ENCODE data around the gene GAS5. TPM values are rescaled to one million over a fixed set of nuclear protein-coding genes. Genes with fewer than 3 reads are reported as not detected.
"Not testable (repeated sequence)": the region's sequence is repeated elsewhere in the genome, so short reads cannot be mapped to it uniquely, and the experiment has no call there.

Gene GAS5
- polyA plus RNA-seq, 3 donors from 2014 or later = 88.2 to 158 (median 153) TPM

GRCh38 chr1:173865468-173866164, 2.2 kb downstream of the GAS5 start:
- H3K9me3 Mint-ChIP-seq = no peaks in the 10 kb centered on the region
- peaks cover 7 to 20% (median 8%) of the 10 kb centered on the region in 3 donors for H3K27me3 Mint-ChIP-seq (ENCODE audit: low read depth in 3 of 3)
- peak overlapping the region; percentile 45 to 97 (median 94) for H3K4me3 Mint-ChIP-seq
- H3K27ac Mint-ChIP-seq = peak overlapping the region; percentile 52 to 100 (median 95)
- H3K4me1 Mint-ChIP-seq = peaks cover 52 to 65% of the 10 kb centered on the region in 2 donors
- peaks cover 19 to 36% (median 30%) of the 10 kb centered on the region in 3 donors for H3K36me3 Mint-ChIP-seq
- no peak for DNase-seq

GRCh38 chr1:173864179-173864867, 3.5 kb downstream of the GAS5 start:
- H3K4me3 Mint-ChIP-seq = peak overlapping the region in 2 of 5 donors; percentile 6 to 68
- peaks cover 14 to 37% (median 32%) of the 10 kb centered on the region in 3 donors for H3K36me3 Mint-ChIP-seq
- H3K9me3 Mint-ChIP-seq = no peaks in the 10 kb centered on the region
- H3K27ac Mint-ChIP-seq = peak overlapping the region; percentile 24 to 86 (median 41)
- peaks cover 7 to 20% (median 8%) of the 10 kb centered on the region in 3 donors for H3K27me3 Mint-ChIP-seq (ENCODE audit: low read depth in 3 of 3)
- DNase-seq = no peak
- H3K4me1 Mint-ChIP-seq = peaks cover 39 to 52% of the 10 kb centered on the region in 2 donors

- H3K27ac Mint-ChIP-seq = peak overlapping the region in 5 of 6 donors; percentile 18 to 86 (median 30)
- peaks cover 31 to 44% of the 10 kb centered on the region in 2 donors for H3K4me1 Mint-ChIP-seq
- peaks cover 14 to 37% (median 32%) of the 10 kb centered on the region in 3 donors for H3K36me3 Mint-ChIP-seq
- H3K9me3 Mint-ChIP-seq = no peaks in the 10 kb centered on the region
- no peak for DNase-seq
- H3K27me3 Mint-ChIP-seq (ENCODE audit: low read depth in 3 of 3) = peaks cover 7 to 15% (median 8%) of the 10 kb centered on the region in 3 donors
- peak overlapping the region in 1 of 5 donors; percentile 18 for H3K4me3 Mint-ChIP-seq
These were observed 4.3 kb downstream of the GAS5 start for GRCh38 chr1:173863224-173864161.

GRCh38 chr1:173862769-173863223, 5.0 kb downstream of the GAS5 start:
- no peak overlapping the region for H3K4me3 Mint-ChIP-seq
- H3K36me3 Mint-ChIP-seq = peaks cover 19 to 42% (median 35%) of the 10 kb centered on the region in 3 donors
- H3K9me3 Mint-ChIP-seq = no peaks in the 10 kb centered on the region
- H3K4me1 Mint-ChIP-seq = peaks cover 31 to 44% of the 10 kb centered on the region in 2 donors
- peaks cover 4 to 13% (median 4%) of the 10 kb centered on the region in 3 donors for H3K27me3 Mint-ChIP-seq (ENCODE audit: low read depth in 3 of 3)
- DNase-seq = no peak
- H3K27ac Mint-ChIP-seq = peak overlapping the region in 1 of 6 donors; percentile 60

- DNase-seq; H3K27me3 Mint-ChIP-seq (ENCODE audit: low read depth in 3 of 3); H3K9me3 Mint-ChIP-seq; H3K4me3 Mint-ChIP-seq: not testable (repeated sequence)
- peaks cover 20 to 47% (median 38%) of the 10 kb centered on the region in 3 donors for H3K36me3 Mint-ChIP-seq
- peak overlapping the region in 2 of 6 donors; percentile 53 to 69 for H3K27ac Mint-ChIP-seq
- peaks cover 29 to 40% of the 10 kb centered on the region in 2 donors for H3K4me1 Mint-ChIP-seq
These were observed 5.5 kb downstream of the GAS5 start for GRCh38 chr1:173862146-173862768.

GRCh38 chr1:173861731-173862145, 6.1 kb downstream of the GAS5 start:
- H3K4me1 Mint-ChIP-seq = peaks cover 24 to 35% of the 10 kb centered on the region in 2 donors
- no peak for DNase-seq
- H3K36me3 Mint-ChIP-seq = peaks cover 20 to 47% (median 38%) of the 10 kb centered on the region in 3 donors
- no peak overlapping the region for H3K4me3 Mint-ChIP-seq
- H3K27me3 Mint-ChIP-seq (ENCODE audit: low read depth in 3 of 3) = peaks cover 0 to 3% (median 0%) of the 10 kb centered on the region in 3 donors
- peak overlapping the region in 2 of 6 donors; percentile 53 to 69 for H3K27ac Mint-ChIP-seq
- H3K9me3 Mint-ChIP-seq = no peaks in the 10 kb centered on the region

DNA sequence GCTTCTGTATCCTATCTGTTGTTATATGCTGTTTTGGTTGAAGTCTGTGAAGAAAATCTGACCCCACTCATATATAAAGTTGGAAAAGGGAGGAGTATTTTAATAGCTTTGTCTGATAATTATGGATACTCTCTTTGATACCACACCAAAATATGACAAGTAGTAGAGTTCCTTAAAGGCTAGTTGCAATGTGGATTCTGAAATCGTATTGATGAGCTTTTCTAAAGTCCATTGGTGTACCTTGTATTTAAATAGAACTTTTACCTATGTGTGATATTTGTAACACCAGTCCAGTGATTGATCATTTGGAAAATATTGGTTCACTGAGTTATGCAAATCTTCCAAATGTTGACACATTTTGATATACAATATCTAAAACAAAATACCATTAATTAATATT, 7.7 kb downstream of the GAS5 start:
- DNase-seq = no peak
- H3K36me3 Mint-ChIP-seq = peaks cover 17 to 42% (median 36%) of the 10 kb centered on the region in 3 donors
- peaks cover 8 to 19% of the 10 kb centered on the region in 2 donors for H3K4me1 Mint-ChIP-seq
- no peaks in the 10 kb centered on the region for H3K9me3 Mint-ChIP-seq
- H3K4me3 Mint-ChIP-seq = no peak overlapping the region
- H3K27me3 Mint-ChIP-seq (ENCODE audit: low read depth in 3 of 3) = peaks cover 0 to 3% (median 0%) of the 10 kb centered on the region in 3 donors
- peak overlapping the region in 1 of 6 donors; percentile 23 for H3K27ac Mint-ChIP-seq

GRCh38 chr1:173859547-173859946, 8.2 kb downstream of the GAS5 start:
- Mint-ChIP-seq H3K4me1 (peaks cover 4 to 13% of the 10 kb centered on the region in 2 donors), H3K36me3 (peaks cover 15 to 42% (median 37%) of the 10 kb centered on the region in 3 donors)
- not testable (repeated sequence) for H3K9me3 Mint-ChIP-seq; H3K4me3 Mint-ChIP-seq; H3K27ac Mint-ChIP-seq; DNase-seq; H3K27me3 Mint-ChIP-seq (ENCODE audit: low read depth in 3 of 3)

DNA sequence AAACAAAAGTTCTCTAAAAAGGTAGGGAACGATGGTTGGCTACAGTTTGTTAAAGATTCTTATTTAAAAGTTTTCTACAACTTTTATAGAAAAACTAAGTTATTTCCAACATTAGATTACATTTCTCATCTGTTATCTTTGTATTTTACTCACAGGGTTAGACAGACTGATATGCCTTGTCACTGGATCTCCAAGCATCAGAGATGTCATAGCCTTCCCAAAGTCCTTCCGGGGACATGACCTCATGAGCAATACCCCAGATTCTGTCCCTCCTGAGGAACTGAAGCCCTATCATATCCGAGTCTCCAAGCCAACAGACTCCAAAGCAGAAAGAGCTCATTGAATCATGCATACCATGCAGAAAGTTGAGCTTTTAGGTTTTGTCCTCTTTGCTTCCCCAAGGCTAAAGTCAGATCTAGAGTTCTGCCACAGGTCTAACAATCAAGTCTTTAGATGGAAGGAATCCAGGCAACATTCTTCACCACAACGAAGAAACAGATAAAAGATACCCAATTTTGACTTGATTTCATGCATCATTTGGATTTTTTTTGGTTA, 10.3 kb downstream of the GAS5 start:
- Mint-ChIP-seq H3K4me1 (no peaks in the 10 kb centered on the region), H3K4me3 (no peak overlapping the region), H3K27me3 (ENCODE audit: low read depth in 3 of 3) (peaks cover 0 to 3% (median 2%) of the 10 kb centered on the region in 3 donors), H3K36me3 (peaks cover 10 to 38% (median 28%) of the 10 kb centered on the region in 3 donors), H3K27ac (peak overlapping the region in 1 of 6 donors; percentile 26), H3K9me3 (no peaks in the 10 kb centered on the region)
- DNase-seq = no peak

DNA sequence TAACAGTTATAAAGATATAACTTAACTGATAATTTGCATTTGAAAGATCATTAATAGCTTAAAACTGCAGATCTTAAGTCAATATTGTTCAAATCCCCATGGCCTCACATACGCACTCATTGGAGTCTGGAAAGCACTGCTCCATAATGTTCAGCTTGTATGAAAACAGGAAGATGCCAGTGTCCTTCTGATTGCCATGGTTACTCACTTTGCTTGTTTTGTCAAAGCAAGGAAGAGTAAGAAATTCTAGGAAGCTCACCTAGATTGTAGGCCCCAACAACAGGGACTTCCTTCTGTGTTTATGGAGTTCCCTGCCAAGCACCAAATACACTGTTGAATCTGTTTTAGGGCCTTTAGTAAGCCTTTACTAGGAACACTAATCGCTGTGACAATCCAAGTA, 10.9 kb downstream of the GAS5 start:
- Mint-ChIP-seq H3K27me3 (ENCODE audit: low read depth in 3 of 3) (peaks cover 0 to 3% (median 2%) of the 10 kb centered on the region in 3 donors), H3K4me3 (no peak overlapping the region), H3K4me1 (no peaks in the 10 kb centered on the region), H3K36me3 (peaks cover 10 to 39% (median 29%) of the 10 kb centered on the region in 3 donors), H3K9me3 (no peaks in the 10 kb centered on the region), H3K27ac (no peak overlapping the region)
- no peak for DNase-seq

DNA sequence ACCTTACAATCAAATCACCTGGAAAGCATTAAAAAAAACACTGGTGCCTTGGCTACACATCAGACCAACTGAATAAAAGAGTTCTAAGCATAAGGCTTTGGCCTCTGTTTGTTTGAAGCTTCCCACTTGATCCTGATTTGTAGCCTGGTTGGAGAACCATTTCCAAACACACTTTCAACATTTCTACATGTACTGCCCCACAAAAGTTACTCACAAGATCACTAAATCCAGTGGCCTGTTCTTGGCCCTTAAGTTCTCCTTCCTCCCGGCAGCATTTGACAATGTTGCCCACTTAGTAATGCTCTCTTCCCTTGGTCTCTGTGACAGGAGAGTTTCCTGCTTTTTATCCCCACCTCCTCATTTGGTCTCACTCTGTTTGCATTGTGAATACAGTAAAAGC, 11.8 kb downstream of the GAS5 start:
- H3K27ac Mint-ChIP-seq = peak overlapping the region in 1 of 6 donors; percentile 18
- H3K36me3 Mint-ChIP-seq = peaks cover 10 to 42% (median 28%) of the 10 kb centered on the region in 3 donors
- H3K4me1 Mint-ChIP-seq = no peaks in the 10 kb centered on the region

DNA sequence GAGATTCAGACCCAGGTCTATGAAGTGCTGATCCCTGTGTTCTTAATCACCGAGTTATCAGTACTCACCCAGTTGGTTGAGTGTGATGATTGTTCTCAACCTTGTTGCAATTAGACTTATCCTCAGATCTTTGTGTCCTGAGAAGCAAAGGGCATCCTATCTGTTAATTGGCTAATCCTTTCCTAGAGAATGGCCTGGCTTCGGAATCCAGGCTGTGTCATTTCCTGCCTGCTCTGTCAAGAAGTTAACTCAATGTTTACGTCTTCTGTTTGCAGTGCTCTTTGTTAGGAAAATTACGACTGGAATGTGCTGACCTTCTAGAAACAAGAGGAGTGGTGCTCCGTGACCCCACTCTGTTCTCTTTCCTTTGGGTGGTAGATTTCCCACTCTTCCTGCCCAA, 14.7 kb downstream of the GAS5 start:
- no peaks in the 10 kb centered on the region for H3K9me3 Mint-ChIP-seq
- DNase-seq = no peak
- peaks cover 0 to 2% (median 0%) of the 10 kb centered on the region in 3 donors for H3K27me3 Mint-ChIP-seq (ENCODE audit: low read depth in 3 of 3)
- H3K4me3 Mint-ChIP-seq = no peak overlapping the region
- H3K36me3 Mint-ChIP-seq = peaks cover 8 to 35% (median 21%) of the 10 kb centered on the region in 3 donors
- H3K4me1 Mint-ChIP-seq = no peaks in the 10 kb centered on the region
- no peak overlapping the region for H3K27ac Mint-ChIP-seq

More for the DNA sequence above, 11.8 kb downstream of the GAS5 start:
- no peak for DNase-seq
- no peaks in the 10 kb centered on the region for H3K9me3 Mint-ChIP-seq
- H3K4me3 Mint-ChIP-seq = no peak overlapping the region
- H3K27me3 Mint-ChIP-seq (ENCODE audit: low read depth in 3 of 3) = peaks cover 0 to 2% (median 0%) of the 10 kb centered on the region in 3 donors
